Chondrocyte (in vitro differentiated cells): ENCODE measurements around the gene TMEM208. TPM values are rescaled to one million over a fixed set of nuclear protein-coding genes. Genes with fewer than 3 reads are reported as not detected.

Experiments used
- DNase-seq: peaks from one replicate; pipeline ENCODE4 v3.0.0; 2021; ENCODE audit warnings: mixed read lengths, low spot score
- H3K27ac Mint-ChIP-seq: one replicate; pipeline ENCODE4 v1.8.0; 2021; ENCODE audit warnings: mild to moderate bottlenecking, moderate library complexity, mixed read lengths; ENCODE audit not compliant: unreplicated experiment
- H3K27me3 Mint-ChIP-seq: 2 replicates; pipeline ENCODE4 v1.8.0; 2021; ENCODE audit warnings: low read depth, mixed read lengths
- H3K36me3 Mint-ChIP-seq: 2 replicates; pipeline ENCODE4 v1.8.0; 2021; ENCODE audit warnings: low read depth, mixed read lengths
- H3K4me1 Mint-ChIP-seq: 2 replicates; pipeline ENCODE4 v1.8.0; 2021; ENCODE audit warnings: low read depth, mild to moderate bottlenecking, mixed read lengths
- H3K4me3 Mint-ChIP-seq: one replicate; pipeline ENCODE4 v1.8.0; 2021; ENCODE audit warnings: mild to moderate bottlenecking, moderate library complexity, mixed read lengths; ENCODE audit not compliant: unreplicated experiment
- H3K9me3 Mint-ChIP-seq: 2 replicates; pipeline ENCODE4 v1.8.0; 2021; ENCODE audit warnings: low read depth, mixed read lengths
- CTCF ChIP-seq: fragments of 200-600 bp; sonication (generic); IDR thresholded peaks from 2 replicates; pipeline ENCODE4 v1.5.0; 2021; ENCODE audit warnings: antibody characterized with exemption, mild to moderate bottlenecking, moderate library complexity
- total RNA-seq: library from RNA; stranded (reverse); gene quantifications from 3 replicates; pipeline ENCODE4 v1.2.1, GENCODE V29; 2021

Gene TMEM208
- total RNA-seq, 1 donor from 2014 or later = 43.2 TPM

DNA sequence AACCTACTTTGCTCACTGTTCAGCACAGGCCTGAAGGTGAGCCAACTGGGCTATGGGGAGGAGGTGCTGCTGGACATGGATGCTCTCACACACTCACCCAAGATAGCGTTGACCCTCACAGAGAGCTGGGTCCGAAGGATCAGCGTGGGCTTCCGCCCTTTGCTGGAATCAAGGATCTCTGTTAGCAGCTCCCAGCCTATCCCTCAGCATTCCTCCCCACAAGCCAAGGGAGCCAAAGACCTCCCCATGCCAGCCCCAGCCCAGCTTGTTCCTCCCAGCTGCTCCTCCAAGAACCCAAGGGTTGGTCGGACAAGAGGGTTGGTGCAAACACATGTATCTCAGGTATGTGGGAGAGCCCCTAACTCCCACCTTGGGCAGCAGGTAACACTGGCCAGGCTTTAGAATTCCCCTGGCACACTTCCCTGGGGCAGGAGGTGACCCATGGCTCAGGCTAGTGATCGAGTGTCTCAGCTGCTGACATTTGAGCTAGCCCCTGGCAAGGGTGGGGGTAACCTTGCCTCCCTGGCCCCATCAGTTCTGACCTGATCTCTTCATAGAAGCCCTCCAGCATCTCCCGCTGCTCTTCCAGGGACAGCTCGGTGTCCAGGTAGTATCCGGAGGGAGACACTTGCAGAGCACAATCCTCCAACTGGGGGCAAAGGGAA, 12.0 kb downstream of the TMEM208 start:
- Mint-ChIP-seq H3K36me3 (peaks cover 18% of the 10 kb centered on the region), H3K4me3 (no peak overlapping the region), H3K27me3 (no peaks in the 10 kb centered on the region), H3K27ac (no peak overlapping the region), H3K9me3 (no peaks in the 10 kb centered on the region), H3K4me1 (peaks cover 35% of the 10 kb centered on the region)
- DNase-seq = peak; percentile 52
- no peak for TF ChIP-seq CTCF

GRCh38 chr16:67240506-67240905, 13.6 kb downstream of the TMEM208 start:
- no peak overlapping the region for H3K4me3 Mint-ChIP-seq
- H3K27me3 Mint-ChIP-seq = no peaks in the 10 kb centered on the region
- TF ChIP-seq CTCF = no peak
- no peaks in the 10 kb centered on the region for H3K9me3 Mint-ChIP-seq
- peak overlapping the region; percentile 99 for H3K27ac Mint-ChIP-seq
- H3K36me3 Mint-ChIP-seq = peaks cover 18% of the 10 kb centered on the region
- H3K4me1 Mint-ChIP-seq = peaks cover 50% of the 10 kb centered on the region
- peak; percentile 68 for DNase-seq

DNA sequence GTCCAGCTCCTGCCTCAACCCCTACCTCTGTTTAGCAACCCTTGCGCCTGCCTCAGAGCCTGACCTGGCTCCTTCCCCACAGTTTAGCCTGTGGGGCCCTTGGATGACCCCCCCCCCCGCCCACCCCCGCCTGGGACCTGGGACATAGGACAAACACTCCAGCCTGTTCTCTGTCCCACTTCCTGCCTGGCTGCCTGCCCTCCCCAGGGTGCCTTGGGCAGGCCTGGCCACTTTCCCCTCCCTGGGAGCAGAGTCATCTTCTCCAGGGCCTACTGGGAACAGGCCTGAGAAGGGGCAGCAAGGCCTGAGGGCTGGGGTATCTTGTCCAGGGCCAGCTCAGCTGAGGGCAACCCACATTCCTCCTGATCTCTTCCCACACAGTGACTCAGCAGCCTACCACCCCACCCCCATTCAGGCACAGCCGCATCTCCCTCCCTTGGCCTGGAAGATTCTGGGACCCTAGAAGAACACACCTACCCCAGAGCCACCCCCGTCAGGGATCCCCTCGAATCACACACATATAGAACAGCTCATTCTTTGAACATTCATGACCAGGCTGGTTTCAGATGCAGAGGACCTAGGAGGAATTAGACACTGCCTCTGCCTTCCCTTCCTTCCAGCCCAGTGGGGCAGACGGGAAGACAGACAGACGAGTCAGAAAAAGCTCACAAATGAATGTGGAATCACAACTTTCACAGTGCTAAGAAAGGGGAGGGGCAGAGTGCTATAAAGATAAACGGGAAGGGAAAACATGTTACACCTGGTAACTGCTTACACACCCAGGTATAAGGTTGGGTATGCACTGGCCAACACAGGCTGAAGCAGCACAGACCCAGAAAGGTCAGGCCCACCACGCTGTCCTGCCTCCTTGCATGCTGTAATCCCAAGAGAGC, 14.3 kb downstream of the TMEM208 start:
- H3K27ac Mint-ChIP-seq = peak overlapping the region; percentile 99
- TF ChIP-seq CTCF = no peak
- H3K4me1 Mint-ChIP-seq = peaks cover 54% of the 10 kb centered on the region
- H3K4me3 Mint-ChIP-seq = peak overlapping the region; percentile 2
- no peaks in the 10 kb centered on the region for H3K9me3 Mint-ChIP-seq
- H3K36me3 Mint-ChIP-seq = peaks cover 14% of the 10 kb centered on the region
- peak; percentile 82 for DNase-seq
- H3K27me3 Mint-ChIP-seq = no peaks in the 10 kb centered on the region

- Mint-ChIP-seq H3K27ac (peak overlapping the region; percentile 99), H3K27me3 (no peaks in the 10 kb centered on the region), H3K4me3 (no peak overlapping the region), H3K4me1 (peaks cover 54% of the 10 kb centered on the region), H3K36me3 (peaks cover 9% of the 10 kb centered on the region), H3K9me3 (no peaks in the 10 kb centered on the region)
- no peak for TF ChIP-seq CTCF
- peak; percentile 54 for DNase-seq
Observed at GRCh38 chr16:67242138-67242730, 15.3 kb downstream of the TMEM208 start.

- H3K27ac Mint-ChIP-seq = peak overlapping the region; percentile 9
Observed at GRCh38 chr16:67243481-67243880, 16.6 kb downstream of the TMEM208 start.

More at GRCh38 chr16:67243481-67243880, 16.6 kb downstream of the TMEM208 start:
- H3K9me3 Mint-ChIP-seq = no peaks in the 10 kb centered on the region
- peak; percentile 27 for DNase-seq
- peaks cover 2% of the 10 kb centered on the region for H3K36me3 Mint-ChIP-seq
- TF ChIP-seq CTCF = no peak
- H3K4me3 Mint-ChIP-seq = no peak overlapping the region
- H3K4me1 Mint-ChIP-seq = peaks cover 64% of the 10 kb centered on the region
- H3K27me3 Mint-ChIP-seq = no peaks in the 10 kb centered on the region
